ENCODE results near the gene FAM193A.
"Not testable (repeated sequence)": the region's sequence is repeated elsewhere in the genome, so short reads cannot be mapped to it uniquely, and the experiment has no call there.

Gene FAM193A

DNA sequence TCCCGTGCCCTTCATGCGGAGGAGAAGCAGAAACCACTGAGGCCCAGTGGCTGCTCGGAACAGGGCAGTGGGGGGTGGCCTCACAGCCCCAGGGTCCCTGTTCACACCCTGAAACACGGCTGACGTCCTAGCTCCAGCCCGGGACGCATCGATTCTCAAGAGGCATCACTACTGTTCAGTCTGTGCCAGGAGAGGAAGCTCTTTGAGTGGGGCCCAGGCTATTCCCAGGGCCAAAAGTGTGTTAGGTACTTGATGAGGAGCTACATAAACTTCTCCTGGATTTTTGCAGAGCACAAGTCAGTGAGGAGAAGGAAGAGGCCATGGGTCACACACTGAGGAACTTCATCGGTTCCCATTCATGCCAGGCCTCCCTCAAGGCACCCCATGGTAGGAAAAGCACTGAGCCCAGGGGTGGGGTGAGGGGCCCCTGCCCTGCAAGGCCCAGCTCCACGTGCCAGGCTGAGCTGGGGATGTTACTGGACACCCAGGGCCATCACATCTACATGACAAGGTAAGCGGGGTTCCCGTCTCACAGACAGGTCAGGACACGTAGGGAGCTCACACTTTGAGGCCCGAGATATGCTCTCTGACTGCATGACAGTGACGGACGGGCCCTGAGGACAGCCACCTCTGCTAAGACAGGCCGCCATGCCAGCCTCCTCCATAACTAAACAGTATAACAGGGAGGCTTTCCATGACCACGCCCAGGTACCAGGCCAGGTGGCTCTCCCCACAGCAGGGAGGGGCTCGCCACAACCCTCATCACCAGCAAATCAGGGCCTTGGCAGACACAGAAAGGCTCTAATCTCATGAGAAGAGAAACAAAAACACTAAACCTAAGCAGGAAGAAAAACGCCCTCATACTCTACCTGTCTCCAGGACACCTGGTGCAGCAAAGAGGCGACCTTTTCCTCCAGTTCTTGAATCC, 207.3 kb downstream of the FAM193A start:
- in situ Hi-C loops (cut with HindIII; ENCODE audit: low sequenced_read_pairs), result no loop called here

DNA sequence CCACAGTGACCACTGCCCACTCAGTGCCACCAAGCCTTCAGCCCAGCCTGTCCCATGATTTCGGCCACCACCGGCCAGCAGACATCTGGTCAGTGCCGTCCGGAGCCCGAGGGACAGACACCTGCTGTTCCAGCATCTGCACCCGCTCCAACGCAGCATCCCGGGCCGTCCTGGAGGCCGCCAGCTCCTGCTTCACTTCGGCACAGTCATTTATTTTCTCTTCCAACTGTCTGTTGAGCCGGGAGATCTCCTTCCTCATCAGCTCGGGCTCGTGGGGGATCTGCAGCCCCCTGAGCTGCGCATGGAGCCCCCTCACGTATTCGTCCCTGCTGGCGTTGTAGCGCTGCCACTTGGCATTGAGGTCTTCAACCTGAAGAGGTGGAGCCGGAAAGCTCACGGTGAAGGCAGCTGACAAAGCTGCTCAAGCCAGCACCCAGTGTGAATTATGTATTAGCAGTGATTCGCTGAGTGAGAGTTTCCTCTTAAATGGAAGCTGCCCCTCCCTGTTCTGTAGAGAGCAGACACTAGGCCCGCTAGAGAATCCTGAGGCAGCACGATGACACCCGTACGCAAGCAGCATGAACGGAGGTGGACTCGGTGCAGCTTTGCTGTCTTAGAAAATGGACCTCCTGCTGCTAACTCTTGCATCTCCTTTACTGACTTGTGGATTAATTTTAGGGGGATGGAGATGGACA, 208.3 kb downstream of the FAM193A start:
- in situ Hi-C loops (cut with HindIII; ENCODE audit: low sequenced_read_pairs), result no loop called here

DNA sequence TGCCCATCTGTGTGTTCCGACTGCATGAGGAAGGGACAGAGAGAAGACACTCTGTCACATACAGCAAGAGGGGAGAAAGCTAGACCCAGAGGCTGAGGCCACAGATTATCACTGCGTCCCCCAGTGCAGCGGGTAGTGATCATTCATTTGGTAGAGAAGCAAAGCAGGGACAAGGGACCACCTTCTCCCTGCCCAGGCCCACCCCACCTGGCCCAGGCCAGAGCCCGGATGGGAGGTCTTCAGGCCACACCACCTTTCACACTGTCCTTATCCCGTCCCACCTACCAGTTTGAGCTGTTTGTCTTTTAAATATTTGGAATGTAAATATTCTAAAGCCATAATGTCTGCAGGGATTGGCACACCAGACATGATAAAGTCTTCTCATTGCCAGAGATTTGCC, 209.1 kb downstream of the FAM193A start:
- in situ Hi-C loops (cut with HindIII; ENCODE audit: low sequenced_read_pairs), result no loop called here

DNA sequence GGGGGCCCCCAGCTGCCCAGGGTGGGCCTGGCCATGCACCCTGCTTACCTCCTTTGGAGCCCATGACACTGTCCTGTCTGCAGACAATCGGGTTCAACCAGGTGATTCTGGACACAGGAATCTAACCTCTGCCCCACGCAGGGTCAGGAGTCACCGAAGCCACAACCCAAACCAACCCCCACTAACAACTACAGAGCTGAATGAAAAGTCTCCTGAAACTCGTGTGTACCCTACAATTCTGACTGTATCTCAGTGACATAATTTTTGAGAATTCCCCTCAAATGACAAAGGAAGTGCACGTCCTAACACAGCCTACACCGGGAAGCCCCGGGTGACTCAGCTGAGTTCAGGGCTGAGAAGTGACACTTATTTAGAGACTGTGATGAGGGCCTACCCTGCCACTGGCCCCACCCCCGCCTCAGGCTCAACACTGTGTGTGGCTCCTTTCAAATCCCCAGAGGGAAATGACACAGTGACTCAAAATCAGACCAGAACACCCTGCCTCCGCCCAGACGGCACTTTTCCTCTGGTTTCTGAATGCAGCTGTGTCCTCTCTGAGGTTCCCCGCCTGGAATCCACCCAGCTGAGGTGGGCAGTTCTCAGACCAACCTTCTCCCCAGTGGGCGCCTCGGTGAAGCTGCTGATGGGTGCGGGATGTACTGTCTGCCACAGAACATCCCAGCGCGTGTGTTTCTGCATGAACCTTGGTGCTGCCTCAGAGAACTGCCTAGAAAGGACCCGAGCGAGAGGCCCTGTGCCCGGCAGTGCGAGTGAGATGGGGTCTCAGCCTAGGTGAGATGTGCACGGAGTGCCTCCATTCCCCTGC, 209.7 kb downstream of the FAM193A start:
- in situ Hi-C loops (cut with HindIII; ENCODE audit: low sequenced_read_pairs), result no loop called here

DNA sequence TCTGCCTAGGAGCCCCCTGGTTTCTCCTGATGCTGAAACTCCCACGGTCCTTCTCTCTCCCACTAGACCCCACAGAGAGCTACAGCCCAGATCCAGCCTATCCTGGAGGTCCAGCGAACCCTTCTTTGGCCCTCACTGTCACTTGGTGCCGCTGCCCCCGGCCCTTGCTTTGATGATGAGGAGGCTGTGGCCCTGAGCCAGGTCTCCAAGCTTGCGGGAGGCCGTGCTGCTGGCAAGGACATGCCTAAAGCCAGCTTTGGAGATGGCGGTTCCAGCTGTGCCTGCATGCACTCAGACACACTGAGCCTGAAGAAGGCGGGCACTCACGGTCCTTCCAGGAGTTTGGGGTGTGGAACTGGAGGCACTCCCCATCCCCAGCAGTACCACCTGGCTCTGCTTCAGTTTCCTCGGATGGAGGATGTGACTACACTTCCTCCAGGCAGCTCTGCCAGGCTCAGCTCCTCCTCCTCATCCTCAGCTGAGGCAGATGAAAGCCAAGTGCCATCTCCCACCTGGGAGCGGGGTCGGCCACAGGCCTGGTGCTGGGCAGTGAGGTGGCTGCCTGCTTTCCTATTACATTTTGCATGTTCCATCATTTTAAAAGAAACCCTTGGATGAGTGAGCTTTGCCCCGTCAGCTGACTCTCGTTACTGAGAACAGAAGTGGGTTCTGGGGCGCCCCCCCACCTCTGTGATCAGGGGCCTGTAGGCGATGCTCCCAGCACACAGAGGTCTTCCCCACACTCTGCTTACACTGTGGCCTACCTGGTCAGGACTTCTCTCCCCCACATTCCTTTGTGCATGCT, 210.6 kb downstream of the FAM193A start:
- in situ Hi-C loops (cut with HindIII; ENCODE audit: low sequenced_read_pairs), result no loop called here

DNA sequence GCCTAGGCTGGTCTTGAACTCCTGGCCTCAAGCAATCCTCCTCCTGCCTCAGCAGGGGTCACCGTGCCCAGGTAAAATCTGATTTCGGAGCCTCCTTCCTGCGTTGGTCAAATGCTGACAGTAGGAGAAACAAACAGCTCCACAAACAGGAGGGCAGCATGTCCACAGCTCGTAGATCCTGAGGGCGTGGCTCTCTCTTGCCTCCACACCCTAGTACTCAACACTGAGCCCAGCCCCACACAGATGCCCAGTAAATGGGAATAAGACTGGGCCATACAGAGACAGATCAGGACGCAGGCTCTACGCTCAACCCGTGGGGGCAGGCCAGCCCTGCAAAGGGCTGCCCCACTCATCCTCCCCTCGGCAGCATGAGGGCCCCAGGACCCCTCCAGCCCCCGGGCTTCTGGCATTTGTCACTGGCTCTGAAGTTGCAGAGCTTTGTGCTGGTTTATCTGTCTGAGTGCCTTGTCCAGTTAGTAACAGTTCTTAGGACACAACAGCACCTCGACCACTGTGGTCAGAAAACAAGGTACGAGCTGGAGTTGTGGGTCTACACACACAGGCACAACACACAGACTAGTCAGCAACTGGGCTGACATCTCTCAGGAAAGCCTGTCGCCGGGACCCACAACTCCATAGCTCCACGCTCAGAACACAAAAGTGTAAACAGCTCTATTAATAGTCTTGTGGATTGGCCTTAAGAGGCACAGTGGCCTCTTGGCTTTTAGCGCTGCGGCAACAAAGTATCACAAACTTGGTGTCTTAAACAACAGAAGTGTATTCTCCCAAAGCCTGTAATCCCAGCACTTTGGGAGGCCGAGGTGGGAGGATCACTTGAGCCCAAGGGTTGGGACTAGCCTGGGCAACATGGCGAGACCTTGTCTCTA, 214.5 kb downstream of the FAM193A start:
- in situ Hi-C loops (cut with HindIII; ENCODE audit: low sequenced_read_pairs), result no loop called here

DNA sequence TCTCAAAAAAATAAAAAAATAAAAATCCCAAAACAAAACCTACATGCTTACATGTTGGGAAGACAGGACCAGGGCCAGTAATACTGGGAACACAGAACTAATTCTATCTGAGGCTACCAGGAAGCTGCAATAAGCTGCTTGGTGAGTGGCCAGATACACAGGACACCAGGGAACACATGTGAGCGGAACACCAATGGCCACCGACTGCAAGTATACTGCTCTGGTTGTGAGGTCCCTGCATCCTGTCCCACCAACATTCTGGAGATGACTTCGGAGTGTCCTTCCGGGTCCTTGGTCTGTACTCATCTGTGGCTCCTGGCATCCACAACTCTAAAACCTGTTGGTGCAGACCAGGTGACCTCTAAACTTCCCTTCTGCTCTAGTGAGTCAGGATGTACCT, 217.0 kb downstream of the FAM193A start:
- in situ Hi-C loops (cut with HindIII; ENCODE audit: low sequenced_read_pairs), result no loop called here

DNA sequence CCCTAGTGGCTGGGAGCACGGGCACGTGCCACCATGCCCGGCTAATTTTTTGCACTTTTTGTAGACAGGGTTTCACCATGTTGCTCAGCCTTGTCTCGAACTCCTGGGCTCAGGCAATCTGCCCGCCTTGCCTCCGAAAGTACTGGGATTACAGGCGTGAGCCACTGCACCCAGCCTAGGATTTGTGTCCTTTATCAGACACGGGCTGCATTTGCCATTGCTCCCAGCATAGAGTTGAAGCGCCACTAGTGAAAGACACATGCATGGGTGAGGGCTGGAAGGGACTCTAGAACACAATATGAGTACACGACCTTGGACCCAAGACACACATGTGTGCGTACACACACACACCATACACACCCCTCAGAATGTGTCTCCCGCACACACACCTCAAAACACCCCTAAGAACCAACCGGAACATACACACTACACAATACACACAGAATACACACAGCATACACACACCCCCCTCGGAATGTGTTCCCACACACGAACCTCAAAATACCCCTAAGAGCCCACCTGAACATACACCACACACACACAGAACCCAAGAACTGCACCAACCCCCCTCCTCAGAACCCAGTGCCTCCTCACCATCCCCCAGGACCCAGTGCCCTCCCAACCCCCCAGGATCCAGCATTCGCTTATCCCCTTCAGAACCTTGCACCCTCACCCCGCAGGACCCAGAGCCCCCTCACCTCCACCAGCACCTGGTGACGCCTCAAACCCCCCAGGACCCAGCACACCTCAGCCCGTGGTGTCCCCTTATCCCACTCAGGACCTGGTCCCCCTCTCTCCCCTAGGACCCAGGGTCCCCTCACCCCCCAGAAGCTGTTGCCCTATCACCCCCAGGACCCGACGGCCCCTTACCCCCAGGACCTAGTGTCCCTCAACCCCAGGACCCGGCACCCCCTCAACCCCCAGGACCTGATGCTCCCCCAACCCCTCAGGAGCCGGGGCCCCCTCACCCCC, 218.7 kb downstream of the FAM193A start:
- in situ Hi-C loops (cut with HindIII; ENCODE audit: low sequenced_read_pairs), result no loop called here

DNA sequence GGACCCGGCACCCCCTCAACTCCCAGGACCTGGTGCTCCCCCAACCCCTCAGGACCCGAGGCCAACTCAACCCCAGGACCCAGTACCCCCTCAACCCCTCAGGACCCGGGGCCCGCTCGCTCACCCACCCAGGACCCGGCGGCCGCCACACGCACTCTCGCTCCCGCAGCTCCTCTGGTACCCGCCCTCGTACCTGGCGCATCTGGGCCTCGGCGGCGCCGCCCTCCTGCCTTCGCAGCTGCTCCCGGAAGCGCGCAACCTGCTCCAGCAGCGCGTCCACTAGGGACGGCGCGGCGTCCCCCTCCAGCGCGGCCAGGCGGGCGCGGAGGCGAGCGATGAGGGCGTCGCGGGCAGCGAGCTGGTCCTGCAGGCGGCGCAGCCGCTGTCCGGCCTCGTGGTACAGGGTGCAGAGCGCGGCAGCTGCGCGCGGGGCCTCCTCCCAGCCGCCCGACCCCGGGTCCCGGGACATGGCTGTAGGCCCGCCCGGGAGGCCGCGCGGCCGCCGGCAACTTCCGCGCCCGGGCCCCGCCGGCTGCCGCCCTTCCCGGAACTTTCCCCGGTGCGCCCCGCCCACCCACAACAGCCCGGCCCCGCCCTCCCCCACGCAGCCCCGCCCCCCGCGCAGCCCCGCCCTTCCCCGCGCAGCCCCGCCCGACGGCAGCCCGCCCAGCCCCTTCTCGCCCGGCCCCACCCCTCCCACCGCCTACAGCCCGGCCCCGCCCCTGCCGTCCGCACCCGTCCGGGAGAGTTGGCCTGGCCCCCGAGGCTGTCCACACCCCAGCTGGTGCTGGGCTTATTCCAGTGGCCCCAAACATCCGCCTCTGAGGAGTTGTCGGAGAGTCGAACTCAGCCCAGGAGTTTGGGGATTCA, 219.6 kb downstream of the FAM193A start, which contains the start of gene TNIP2:
TSS of gene TNIP2 (minus strand) at position 516 of the 870 bp plus-strand sequence. CDS start at position 469, 47 bp downstream.
- in situ Hi-C loops (cut with HindIII; ENCODE audit: low sequenced_read_pairs), result no loop called here

DNA sequence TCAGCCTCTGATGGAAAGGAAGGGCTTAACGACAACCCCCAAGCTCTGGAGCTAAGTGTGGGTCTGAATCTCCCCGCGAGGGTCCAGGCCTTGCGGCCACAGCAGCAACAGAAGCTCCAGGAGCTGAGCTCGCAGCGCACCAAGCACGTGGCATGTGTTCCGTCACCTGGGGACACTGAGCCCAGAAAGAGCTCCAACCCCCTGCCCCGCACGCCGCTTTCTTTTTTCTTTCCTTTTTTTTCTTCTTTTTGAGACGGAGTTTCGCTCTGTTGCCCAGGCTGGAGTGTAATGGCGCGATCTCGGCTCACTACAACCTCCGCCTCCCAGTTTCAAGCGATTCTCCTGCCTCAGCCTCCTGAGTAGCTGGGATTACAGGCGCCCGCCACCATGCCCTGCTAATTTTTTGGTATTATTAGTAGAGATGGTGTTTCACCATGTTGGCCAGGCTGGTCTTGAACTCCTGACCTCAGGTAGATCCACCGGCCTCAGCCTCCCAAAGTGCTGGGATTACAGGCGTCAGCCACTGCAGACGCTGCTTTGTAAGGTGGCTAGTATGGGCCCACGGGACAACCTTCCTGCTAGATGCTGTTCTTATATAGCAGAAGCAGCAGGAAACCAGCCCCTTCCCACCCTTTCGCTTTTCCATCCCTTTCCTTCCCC, 220.4 kb downstream of the FAM193A start:
- in situ Hi-C loops (cut with HindIII; ENCODE audit: low sequenced_read_pairs), result no loop called here

DNA sequence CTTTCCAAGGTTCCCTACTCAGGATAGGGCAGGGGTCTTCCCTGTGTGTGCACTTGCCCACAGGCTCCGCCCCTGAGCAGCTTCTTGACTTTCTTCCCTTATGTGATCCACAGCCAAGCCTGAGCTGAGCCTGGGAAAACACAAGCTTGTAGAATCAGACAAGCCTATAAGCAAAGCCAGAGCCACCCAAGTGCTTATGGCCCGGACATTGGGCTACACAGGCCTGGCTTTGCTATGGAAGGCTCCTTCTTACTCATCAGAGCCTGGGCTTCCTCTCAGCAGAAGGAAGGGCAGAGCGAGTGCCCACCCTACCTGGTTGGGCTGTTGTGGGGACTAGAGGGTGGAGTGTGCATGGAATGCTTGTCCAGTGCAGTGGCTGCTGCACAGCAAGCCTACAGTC, 221.0 kb downstream of the FAM193A start:
- in situ Hi-C loops (cut with HindIII; ENCODE audit: low sequenced_read_pairs), result no loop called here

DNA sequence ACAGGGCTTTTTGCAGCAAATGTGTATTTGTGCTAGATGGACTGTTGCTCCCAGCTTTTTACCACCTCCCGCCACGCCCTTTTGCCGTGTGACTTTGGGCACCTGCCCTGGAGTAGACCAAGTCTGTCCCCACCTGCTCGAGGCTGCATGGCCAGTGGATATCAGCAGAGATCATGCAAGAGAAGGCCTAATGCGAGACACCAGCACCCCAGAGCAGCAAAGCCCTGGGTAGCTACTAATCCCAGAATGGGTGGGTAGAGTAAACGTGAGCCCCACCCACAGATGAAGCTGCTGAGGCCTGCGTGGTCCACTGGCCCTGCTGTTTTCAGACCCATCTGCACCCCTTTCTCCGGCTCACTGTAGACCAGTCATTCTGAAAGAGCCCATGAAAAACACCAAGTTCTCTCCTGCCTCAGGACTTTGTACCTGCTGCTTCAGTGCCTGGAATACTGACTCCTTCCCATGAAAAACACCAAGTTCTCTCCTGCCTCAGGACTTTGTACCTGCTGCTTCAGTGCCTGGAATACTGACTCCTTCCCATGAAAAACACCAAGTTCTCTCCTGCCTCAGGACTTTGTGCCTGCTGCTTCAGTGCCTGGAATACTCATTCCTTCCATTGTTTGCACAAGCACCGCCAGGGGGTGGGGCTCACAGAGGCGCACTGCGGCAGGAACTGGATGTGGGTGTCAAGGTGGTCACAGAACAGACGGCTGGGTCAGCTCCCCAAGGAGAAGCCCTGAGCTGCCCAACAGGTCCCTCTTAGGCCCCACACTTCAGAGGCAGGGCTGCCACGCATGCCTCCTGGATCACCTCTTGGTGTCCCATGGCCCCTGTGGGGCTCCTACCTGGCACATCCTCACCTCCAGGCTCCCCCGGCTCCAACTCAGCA, 224.8 kb downstream of the FAM193A start:
- in situ Hi-C loops (cut with HindIII; ENCODE audit: low sequenced_read_pairs), result no loop called here

DNA sequence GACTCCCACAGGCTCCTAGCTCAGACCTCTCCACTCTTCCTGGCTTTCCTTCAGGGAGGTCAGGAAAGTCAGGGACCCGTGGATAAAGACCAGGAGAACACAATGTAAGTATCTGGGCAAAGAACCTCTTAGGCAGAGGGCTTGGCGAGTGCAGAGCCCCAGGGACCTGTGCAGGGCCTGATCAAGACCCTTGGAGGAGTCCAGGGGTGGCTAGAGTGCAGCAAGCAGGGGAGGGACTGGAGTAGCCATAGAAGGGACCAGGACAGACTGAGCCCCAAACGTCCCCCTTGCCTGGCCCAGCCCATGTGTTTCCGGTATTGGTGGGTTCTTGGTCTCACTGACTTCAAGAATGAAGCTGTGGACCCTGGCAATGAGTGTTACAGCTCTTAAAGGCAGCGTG, 225.6 kb downstream of the FAM193A start:
- in situ Hi-C loops (cut with HindIII; ENCODE audit: low sequenced_read_pairs), result no loop called here

DNA sequence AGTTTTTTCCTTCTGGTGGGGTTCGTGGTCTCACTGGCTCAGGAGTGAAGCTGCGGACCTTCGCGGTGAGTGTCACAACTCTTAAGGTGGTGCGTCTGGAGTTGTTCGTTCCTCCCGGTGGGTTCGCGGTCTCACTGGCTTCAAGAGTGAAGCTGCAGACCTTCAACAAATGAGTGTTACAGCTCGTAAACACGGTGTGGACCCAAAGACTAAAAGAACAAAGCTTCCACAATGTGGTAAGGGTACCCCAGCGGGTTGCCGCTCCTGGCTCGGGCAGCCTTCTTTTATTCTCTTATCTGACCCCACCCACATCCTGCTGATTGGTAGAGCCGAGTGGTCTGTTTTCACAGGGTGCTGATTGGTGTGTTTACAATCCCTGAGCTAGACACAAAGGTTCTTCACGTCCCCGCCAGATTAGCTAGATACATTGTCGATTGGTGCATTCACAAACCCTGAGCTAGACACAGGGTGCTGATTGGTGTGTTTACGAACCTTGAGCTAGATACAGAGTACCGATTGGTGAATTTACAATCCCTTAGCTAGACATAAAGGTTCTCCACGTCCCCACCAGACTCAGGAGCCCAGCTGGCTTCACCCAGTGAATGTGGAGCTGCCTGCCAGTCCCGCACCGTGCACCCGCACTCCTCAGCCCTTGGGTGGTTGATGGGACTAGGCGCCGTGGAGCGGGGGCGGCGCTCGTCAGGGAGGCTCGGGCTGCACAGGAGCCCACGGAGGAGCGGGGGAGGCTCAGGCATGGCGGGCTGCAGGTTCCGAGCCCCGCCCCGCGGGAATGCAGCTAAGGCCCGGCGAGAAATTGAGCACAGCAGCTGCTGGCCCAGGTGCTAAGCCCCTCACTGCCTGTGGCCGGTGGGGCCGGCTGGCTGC, 226.3 kb downstream of the FAM193A start:
- in situ Hi-C loops (cut with HindIII; ENCODE audit: low sequenced_read_pairs), result not testable (repeated sequence)

DNA sequence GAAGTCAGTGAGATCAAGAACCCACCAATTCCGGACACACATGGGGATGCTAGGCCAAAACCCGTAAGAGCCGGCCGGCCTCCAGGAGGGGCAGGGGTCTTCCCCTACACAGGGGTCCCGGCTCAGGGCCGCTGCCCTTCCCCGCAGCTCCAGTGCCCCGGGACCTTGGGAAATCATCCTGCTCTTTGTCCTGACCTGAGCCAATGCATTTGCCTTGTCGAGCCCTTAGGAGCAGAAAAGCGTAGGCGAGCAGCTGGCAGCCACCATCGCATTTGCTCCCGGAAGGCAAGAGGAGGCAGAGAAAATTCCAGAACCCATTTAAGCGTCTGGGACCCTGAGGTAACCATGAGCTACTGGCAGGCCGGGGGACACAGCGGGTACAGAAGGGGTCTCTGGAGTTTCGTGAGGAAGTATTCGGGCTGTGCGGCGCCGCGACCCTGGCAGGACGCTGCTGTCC, 227.1 kb downstream of the FAM193A start:
- in situ Hi-C loops (cut with HindIII; ENCODE audit: low sequenced_read_pairs), result no loop called here

Measured in DLD1 (cell line).